Astrocyte of the spinal cord (primary cell): ENCODE measurements around the gene TTC32.

Experiments used
- DNase-seq: peaks from one replicate; pipeline ENCODE4 v3.0.0; 2011; ENCODE audit warnings: low read depth, low spot score
- H3K4me3 ChIP-seq: 2 replicates; pipeline ENCODE4 v1.5.1; 2011; ENCODE audit warnings: low read depth, mild to moderate bottlenecking, low read length, moderate library complexity
- CTCF ChIP-seq: IDR thresholded peaks from 2 replicates; pipeline ENCODE4 v1.5.1; 2012; ENCODE audit warnings: low read depth, mild to moderate bottlenecking, low read length, inconsistent platforms
- in situ Hi-C: cut with HindIII; loops from 2 replicates; pipeline ENCODE4 v1.10.0; 2017; ENCODE audit warnings: low sequenced_read_pairs

The TTC32 gene

GRCh38 chr2:19888831-19889230 lies 13.0 kb downstream of the TTC32 start:
- H3K4me3 ChIP-seq = no peak overlapping the region
- TF ChIP-seq CTCF = no peak
- DNase-seq = no peak
- in situ Hi-C loops = no loop called here

- no peak for TF ChIP-seq CTCF
- in situ Hi-C loops = no loop called here
- DNase-seq = no peak
Observed at GRCh38 chr2:19887510-19887909, 14.3 kb downstream of the TTC32 start.

GRCh38 chr2:19886261-19886660 lies 15.5 kb downstream of the TTC32 start:
- DNase-seq = no peak
- in situ Hi-C loops = no loop called here
- H3K4me3 ChIP-seq = no peak overlapping the region
- TF ChIP-seq CTCF = no peak

More at GRCh38 chr2:19887510-19887909, 14.3 kb downstream of the TTC32 start:
- no peak overlapping the region for H3K4me3 ChIP-seq

- in situ Hi-C loops = no loop called here
- no peak for TF ChIP-seq CTCF
- DNase-seq = no peak
- no peak overlapping the region for H3K4me3 ChIP-seq
Observed at GRCh38 chr2:19885791-19886190, 16.0 kb downstream of the TTC32 start.

- TF ChIP-seq CTCF = no peak
- H3K4me3 ChIP-seq = no peak overlapping the region
- in situ Hi-C loops = no loop called here
- no peak for DNase-seq
Observed at GRCh38 chr2:19883971-19884720, 17.6 kb downstream of the TTC32 start.

GRCh38 chr2:19883486-19883885 lies 18.3 kb downstream of the TTC32 start:
- TF ChIP-seq CTCF = no peak
- no peak for DNase-seq
- no peak overlapping the region for H3K4me3 ChIP-seq
- in situ Hi-C loops = no loop called here
